CD4-positive, alpha-beta T cell treated with Interleukin-10 for 1 hour (primary cell): ENCODE data around the gene VEZF1.
A peak's percentile ranks its signal among the peaks of the same experiment; 100 is the strongest.
"Not testable (repeated sequence)": the region's sequence is repeated elsewhere in the genome, so short reads cannot be mapped to it uniquely, and the experiment has no call there.

Source experiments
- DNase-seq: peaks from one replicate; pipeline ENCODE4 v3.0.0-alpha.2; 2020

Gene VEZF1

DNA sequence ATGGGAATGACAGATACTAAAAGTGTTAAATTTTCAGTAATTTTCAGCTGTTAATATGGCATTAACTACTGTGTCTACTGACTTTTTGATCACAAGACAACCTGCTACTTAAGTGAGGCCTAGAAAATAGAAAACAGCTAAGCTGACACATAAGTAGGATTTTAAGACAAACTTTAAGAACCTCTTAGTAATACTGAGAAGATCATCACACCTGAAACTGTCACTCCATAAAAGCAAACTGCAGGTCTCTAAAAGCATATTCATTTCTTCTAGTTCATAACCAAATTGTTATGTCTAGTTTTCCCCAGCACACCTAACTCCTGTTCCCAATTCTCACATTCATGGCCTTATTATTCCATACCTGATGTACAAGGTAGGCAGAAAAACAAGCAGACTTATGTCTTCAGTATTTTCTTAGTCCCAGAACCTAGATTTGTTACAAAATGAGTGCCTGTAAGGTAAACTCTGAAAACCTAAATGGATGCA is 11.0 kb upstream of the VEZF1 start:
- no peak for DNase-seq

DNA sequence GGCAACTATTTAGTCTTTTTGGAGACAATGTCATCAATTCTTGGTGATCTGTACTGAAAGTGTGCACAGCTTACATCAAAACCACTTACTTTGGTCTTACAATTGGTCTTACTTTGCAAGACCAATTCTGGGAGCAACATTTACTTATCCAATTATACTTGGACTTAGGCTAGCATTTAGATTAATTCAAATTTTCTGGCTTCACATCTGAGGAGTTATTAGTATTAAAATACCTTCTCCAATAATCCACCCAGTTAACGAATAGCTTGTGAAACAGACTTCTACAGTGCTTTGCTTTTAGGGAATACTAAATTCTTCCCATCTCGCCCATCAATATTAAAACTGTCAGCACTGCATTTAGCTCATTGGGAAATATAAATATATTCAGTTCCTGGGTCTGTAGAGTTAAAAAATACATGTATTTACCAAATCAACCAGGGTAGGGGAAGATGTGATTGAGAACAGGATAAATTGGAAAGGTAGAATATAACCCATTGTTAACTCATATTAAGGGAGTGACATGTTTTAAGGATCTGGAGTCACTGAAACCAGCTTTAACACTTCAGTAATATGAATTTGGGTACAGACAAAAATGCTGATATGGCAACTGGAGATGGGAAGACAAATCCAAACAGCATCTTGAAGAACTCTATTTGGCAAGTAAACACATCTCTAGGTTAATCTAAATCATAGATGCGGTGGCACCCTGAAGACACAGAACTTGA is 9.2 kb upstream of the VEZF1 start:
- DNase-seq: no peak

DNA sequence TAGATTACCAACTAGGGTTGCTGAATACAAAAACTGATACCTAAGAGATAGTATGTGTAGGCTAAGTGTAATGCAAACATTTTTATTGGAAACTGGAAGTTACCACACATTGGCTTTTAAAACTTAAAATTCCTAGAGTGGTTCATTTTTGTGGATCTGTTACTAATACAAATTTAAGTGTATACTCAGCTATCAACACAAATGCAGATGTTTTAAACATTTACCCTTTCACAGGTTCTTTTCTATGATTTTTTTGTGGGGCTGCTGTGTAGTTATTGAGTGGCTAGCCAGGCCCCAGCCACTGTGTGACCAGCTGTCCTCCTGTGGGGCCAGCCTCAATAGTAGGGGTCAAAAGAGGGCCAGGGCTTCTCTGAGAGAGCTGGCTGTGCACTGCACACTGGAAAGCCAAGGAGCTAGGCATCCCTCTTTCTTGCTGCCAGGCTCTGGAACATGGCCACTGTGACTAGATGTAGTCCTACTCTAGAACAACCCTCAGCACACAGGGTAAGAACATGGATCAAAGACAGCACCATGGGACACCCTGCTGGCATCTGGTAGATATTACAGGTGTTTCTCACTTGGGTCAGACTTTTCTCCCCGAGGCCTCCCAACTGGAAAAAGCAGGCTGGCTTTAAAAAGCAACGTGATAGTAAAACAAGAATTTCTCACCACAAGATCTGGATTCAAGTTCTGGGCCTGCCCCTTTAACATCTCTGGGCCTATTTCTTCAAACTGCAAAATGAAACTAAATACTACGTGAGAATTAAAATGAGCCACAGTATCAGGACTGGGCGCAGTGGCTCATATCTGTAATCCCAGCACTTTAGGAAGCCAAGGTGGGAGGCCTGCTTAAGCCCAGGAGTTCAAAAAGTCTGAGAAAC is 7.3 kb upstream of the VEZF1 start:
- peak; percentile 75 for DNase-seq

DNA sequence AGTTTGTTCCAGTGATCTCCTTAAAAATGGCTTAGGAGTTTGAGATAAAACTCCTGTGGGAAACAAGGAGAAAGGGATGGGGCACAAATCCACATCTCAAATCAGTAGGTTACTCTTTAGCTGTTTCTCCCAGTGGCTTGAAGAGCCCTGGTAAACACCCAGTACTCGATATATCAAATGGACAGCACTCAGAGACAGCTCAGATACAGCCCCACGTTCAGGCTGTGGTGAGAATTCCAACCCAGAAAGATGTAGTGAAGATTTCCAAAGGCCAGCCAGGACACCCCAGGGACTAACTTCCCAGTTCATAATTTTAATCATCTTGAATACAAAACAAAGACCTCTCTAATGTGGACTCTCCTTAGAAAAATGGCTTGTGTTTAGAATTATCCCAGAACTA is 6.4 kb upstream of the VEZF1 start:
- DNase-seq: no peak

DNA sequence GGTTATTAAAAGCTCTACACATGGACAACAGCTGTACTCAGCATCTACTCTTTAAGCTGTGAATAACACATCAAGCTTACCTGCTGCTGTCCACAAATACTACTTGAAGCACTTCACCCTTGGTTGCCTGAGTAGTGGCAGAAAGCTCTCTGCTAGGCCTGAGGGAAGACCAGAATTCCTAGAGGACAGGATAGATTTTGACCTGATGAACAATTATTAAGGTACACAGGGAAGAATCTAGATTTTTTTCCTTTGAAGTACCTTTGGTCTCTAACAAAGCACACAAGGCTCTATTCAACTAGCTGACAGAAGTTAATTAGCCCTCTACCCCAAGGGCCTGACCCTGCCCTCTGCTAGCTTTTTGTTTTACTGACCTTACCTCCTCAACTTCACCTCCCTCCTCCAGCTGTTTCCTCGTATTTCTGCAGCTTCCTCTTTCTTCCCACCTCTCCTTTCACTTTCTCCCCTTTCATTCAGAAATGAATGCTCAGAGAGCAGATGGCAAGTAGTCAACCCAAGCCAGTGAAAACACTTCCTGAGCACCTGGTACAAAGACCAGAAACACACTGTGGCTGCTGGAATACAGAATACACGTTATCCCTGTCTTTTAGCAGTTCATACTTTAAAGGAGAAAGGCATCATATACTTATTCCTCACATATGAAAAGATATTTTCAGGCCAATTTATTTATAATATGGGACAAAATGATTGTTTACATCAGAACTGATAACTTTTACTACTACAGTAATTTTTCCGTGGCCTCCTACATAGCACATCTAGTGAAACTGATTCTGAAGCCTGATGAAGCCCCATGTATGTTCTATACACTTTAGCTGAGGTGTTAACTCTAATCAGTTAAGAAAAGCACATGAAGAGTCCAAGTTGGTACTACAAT is 5.7 kb upstream of the VEZF1 start:
- DNase-seq: no peak

DNA sequence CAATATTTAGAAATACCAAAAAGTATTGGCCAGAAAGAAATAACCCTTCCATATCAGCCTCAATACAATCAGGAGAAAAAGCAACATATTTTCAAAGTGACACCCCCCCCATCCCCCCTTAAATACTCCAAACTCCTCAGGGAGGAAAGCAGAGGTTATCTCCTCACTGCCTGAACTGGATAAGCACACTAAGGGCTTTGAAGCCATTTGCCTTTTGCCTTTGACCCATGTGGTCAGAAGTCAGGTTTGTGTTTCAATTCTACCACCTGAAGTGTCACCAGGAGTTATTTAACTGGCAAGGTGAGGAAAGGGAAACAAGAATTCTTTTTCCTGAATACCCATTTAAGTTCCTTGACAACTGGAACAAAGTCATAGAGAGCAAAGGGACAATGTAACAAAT is 3.5 kb upstream of the VEZF1 start:
- no peak for DNase-seq

DNA sequence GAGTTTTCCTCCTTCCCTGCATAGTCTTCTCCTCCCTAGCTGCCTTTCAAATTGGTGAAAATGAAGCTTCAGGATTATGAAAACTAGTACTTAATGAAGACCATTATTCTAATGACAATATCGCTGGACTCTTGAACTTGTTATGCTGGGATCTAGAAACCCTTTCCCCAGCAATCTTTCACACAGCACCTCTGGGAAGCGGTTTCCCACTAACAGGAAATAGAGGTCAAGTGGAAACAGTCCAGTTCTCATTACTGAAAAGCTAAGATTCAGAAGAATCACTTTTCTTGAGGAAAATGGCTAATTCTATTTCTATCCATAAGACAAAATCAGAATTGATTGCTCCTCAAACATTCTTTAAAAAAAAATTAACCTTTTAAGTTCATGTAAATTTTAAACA is 2.0 kb upstream of the VEZF1 start:
- DNase-seq: no peak

DNA sequence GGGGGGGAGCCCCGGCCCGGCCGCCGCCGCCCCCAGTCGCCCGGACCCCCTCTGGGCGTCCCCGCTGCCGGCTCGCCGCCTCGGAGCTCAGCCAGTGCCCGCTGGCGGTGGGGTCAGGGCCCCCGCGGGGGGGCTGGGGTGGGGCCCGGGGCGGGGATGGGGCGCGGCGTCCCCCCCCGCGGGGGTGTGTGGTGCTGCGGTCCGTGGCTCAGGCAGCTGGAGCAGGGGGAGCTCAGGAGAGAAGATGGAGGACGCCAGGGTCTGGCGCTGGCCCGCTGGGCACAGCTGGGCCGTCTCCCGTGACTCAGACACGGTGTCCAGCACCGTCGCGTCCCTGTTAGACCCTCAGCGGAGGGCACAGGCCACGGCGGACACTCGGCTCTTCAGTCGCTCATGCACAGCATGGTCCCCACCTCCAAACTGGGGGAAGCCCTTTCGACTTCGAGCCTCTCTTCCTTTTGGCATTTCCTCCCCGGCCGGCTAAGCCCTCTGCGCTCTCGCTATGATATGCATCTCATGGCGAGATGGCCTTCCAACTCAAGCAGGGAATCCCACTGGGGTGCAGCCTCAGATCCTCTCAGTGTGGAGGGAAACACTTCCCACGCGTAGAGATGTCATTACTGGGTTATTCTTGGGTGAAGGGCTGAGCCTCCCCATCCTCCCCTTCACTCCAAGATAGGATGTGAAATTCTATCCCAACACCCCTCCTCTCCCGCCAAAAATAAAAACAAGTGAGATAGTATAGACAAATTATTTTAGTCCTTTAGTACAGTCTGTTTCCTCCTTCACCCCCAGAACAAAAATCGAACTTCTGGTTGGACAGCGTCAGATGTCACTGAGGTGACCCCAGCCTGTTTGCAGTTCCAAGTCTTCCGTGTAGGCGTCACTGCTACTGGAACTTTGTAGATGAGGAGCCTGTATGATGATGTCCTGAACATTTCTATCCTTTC is 522 bp upstream of the VEZF1 start:
- no peak for DNase-seq

DNA sequence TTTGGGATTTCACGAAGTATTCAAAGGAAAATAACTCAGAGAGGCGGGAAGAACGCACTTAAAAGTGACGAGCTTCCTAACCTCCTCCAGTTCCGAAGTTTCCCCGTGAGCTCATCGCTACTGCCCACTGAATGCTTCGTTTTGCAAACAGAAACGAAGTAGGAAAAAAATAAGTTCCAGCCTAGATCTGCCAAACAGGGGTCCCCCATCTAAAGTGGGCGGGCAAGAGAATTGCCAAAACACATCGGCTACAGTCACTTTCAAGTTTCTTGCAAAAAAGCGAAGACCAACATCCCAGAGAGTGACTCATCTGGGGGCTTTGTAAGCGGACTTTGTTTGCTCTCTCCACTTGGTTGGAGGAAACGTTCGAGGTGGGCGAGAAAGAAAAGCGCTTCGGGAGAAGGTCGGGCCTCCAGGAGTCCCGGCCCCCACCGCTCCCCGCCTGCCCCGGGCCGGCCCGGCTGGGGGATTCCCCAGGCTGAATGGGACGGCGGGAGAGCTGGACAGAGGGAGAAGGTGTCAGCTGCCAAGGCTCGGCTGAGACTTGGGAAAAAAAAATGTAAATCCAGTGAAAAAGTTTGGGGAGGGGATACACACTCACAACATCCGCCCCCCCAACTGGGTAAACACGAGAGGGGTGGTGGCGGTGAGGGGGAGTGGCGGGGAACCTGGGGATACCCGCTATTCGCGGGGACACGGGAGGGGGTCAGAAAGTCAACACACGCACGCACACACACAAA is 1.0 kb downstream of the VEZF1 start:
- DNase-seq: peak; percentile 53

DNA sequence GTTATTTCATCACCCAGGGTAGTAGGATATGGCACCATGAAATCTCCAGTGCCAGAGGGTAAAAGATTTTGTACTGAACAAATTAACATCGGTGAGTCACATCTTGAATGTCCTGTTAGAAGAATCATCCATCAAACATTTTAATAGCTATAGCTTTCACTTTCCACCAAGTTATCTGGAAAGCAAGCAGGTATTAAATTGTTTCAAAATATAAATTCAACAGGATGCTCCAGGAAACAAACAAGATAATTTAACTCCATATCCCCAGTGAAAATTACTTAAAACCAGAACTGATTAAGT is 2.4 kb downstream of the VEZF1 start:
- no peak for DNase-seq

DNA sequence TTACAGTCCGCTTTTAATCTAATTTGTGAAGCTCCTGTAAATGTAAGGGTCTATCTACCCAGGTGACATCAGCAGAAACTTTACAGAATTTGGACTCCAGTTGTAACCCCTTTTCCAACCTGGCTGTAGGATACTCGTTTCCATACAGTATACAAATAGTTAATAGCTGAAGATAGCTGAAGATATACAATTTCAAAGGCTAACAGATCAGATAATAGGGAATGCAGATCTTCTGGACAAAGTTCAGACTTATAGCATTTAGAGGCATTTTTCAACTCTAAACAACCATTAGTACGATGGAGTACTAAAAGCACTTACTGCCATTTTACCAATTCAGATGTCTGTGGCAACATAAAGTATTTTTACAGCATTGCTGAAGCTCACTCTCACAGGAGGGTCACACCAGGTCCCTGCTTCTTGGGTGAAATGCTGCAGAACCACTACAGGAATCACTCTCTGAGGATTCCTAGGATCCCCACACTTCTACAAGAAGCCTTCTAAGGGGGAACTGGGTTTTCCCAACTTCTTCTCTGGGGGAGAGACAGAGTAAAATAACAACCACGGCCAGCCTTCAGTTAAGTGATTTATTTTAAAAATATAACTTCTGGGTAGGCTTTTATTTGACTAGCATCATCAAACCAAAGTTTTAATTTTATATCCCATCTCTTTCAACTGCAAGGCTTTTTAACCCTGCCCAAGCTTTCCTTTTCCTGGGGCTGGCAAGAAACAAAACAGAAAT is 2.9 kb downstream of the VEZF1 start:
- no peak for DNase-seq

DNA sequence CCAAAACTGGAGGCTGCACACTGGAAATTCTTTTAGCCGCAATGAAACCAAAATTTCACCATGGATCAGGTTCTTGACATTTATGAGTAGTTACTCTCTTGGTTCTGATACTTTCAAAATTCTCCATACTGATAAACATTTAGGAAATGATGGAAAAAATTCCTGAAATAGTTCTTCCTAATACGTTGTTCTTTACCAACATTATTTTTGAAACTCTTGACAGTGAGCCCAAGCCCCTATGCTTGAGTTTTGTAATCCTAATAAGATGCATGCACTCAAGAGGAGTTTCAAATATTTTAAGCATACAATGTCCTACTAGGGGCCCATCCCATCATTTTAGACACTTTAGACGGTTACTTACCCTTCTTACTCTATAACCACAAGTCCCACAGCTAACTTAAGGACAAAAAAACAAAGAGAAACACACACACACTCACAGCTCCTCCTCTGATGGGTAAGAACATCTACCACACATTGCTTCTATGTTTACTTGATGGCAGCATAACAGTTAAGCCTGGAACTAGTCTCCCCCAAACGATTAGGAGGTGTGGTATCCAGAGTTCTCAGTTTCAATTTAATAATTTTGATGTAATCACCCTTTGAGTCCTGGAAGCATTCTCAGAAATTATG is 3.7 kb downstream of the VEZF1 start:
- no peak for DNase-seq

DNA sequence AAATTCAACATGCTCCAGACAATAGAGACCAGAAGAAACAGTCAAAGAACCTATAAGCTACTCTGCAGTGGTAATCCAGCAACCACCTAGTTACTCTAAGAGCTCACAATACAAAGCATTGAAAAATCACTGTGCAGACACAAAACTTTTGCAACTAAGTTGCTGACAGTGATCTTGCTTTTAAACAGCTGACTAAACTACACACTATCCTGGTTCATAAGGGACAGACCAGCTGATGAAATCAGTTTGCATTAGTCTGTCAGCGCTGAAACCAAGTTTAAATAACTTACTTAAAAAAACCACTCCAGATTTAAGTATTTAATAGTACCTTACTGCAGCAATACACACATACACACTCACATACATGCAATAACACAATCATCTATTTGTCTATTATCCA is 4.6 kb downstream of the VEZF1 start:
- no peak for DNase-seq

DNA sequence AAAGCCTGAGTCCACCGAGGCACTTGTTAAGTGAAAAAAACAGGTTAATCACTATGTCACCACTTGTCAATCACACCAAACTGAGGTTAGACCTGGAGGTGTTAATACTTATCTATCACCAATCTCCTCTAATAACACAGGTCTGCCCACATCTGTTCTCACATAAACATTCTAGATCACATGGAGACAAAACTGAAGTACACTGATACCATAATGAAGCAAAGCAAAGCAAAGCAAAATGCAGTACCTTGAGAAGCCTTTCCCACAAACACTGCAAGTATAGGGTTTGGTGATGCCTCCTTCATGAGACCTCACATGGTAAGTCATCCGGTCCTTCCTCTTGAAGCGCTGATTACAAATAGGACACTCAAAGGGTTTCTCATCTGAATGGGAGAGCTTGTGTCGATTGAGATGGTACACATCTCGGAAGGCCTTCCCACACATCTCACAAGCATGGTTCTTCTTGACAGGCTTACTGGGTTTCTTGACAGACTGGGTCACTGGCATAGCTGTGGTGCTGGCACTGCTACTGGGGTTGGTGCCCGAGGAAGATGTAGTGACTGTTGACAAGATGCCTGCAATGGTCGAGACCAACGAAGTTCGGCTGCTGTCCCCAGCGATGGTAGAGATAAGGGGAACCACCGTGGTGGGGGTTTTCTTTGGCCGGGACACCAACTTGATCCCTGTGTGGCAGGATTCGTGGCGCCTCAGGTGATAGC is 5.4 kb downstream of the VEZF1 start:
- DNase-seq: peak; percentile 34

DNA sequence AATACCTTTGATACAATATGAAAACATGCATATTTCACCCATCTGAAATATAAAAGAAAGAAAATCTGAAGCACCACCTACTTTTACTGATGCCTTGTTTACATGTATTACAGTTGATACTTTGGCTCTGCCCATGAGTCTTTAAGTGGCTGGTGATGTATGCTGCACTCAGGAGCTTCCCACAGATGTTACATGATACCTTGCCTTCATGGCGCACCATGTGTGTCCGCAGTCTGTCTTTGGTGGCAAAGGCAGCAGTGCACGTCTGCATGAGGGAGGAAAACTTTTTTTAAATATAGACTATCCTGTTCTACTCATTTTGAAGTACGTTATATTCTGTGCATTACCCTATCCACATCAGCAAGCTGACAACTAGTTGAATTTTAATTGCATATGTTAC is 7.5 kb downstream of the VEZF1 start:
- DNase-seq: no peak

DNA sequence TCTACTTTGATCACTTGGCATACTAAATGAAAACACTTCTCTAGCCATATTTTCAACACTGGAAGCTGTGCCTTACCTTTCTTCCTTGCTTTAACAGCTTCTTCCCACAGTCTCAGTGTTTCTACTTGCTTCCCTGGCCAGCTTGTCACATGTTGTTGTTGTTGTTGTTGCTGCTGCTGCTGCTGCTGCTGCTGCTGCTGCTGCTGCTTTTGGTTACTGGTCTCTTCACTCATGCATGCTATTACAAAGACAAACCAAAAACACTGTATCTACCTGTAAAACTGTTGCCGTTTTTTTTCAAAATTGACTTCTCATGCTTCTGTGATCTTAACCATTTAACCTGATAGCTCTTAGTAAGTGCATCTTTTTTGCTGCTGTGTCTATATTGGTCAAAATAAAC is 9.0 kb downstream of the VEZF1 start:
- no peak for DNase-seq

DNA sequence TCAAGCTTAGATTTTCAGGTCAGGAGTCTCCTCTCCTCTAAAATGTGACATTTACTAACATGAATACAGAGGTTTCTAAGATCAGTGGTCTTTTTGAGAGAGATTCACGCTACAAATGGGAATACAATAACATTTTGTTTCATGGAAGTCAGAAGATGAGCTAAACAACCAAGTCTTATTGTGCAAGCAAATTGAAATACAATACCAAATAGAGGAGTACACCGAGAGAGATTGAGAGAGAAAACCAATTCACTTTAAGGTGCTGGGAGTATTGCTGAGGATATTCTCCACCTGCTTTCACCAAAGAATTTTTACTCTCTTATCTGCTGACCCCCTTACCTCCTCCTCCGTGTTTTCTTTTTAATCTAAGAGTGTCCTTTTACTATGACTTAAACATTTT is 11.5 kb downstream of the VEZF1 start:
- no peak for DNase-seq

DNA sequence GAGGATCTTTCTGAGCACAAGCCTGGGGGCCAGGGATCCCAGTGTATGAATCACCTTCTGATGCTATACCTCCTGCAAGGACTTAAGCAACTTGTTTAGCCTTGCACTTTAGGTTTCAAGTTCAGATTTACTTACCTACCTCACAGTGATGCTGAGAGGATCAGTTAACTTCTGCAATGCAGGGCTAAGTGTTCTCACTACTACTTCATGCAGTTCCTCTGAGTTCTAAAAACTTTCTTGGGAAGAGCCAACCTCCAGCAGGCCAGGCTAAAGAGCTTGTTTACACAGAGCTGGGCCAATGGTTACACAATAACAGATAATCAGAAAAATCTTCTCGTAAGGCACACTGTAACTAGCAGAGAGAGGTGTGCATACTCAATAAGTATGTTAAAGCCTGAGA is 13.0 kb downstream of the VEZF1 start:
- no peak for DNase-seq

DNA sequence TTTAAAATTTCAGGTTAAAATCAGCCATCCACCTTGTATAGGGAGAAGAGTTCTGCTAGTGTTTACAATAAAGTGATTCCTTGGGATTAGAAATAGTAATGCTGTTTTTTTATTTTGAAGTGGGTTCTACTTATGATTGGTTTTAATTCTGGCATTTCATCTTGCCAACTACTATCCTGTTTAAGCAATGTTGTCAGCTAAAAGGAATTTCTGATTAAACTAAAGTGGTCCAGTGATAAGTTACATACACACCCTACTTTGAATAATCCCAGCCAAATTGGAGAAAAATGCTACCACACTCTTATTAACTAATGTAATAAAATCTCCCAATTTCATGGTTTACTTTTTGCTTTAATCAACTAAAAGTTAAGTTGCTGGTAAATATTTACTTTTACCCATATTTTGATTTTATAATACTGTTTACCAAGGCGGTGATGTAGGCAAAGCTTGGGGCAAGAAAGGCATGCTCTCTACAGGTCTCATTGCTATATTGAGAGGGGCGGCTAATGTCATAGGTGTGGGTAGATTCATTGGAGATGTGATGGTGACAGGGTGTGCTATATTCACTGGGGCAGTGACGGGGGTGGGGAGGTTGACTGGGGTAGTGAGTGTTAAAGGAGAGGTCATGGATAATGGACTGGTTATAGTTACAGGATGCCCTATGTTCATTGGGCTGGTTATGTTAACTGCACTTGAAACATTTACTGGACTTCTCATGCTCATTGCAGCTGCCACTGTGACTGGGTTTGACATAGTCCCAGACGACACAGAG is 13.8 kb downstream of the VEZF1 start:
- not testable (repeated sequence) for DNase-seq
